Transverse colon (tissue), 4 donors: ENCODE measurements around the gene SLC38A3.

ENCODE experiments used
- CTCF ChIP-seq, 5 experiments: fragments of 200-600 bp in 3 of 5; fragments of 450-650 bp in 2 of 5; sonication (generic) in 3 of 5; IDR thresholded peaks; 1 replicate in 2 of 5; 2 replicates in 3 of 5; pipeline ENCODE4 v1.5.1; 2016 to 2017; ENCODE audit warnings: antibody characterized with exemption in 5 of 5, inconsistent platforms in 3 of 5, mild to moderate bottlenecking in 2 of 5, moderate library complexity in 1 of 5
- EP300 ChIP-seq: sonication (generic); formaldehyde crosslinking; IDR thresholded peaks from one replicate; pipeline ENCODE4 v1.6.1; 2017; ENCODE audit warnings: antibody characterized with exemption, low read depth
- POLR2AphosphoS5 ChIP-seq, 3 donors: sonication (generic); formaldehyde crosslinking; IDR thresholded peaks; one replicate each; pipeline ENCODE4 v1.6.1; 2016; ENCODE audit warnings: antibody characterized with exemption in 3 of 3

- TF ChIP-seq CTCF (IDR thresholded peaks at IDR 0.05) (no peak), POLR2AphosphoS5 (IDR thresholded peaks at IDR 0.05) (no peak), EP300 (no peak)
Measured at GRCh38 chr3:50236484-50237132, 31.5 kb downstream of the SLC38A3 start.
